NCI-H146 (cell line): Measurements from ENCODE around the gene THAP7.
A peak's percentile ranks its signal among the peaks of the same experiment; 100 is the strongest.
"Not testable (repeated sequence)": the region's sequence is repeated elsewhere in the genome, so short reads cannot be mapped to it uniquely, and the experiment has no call there.

Source experiments
- DNase-seq: peaks from one replicate; lab custom pipeline; 2025; lab: John Stamatoyannopoulos, UW

The THAP7 gene

DNA sequence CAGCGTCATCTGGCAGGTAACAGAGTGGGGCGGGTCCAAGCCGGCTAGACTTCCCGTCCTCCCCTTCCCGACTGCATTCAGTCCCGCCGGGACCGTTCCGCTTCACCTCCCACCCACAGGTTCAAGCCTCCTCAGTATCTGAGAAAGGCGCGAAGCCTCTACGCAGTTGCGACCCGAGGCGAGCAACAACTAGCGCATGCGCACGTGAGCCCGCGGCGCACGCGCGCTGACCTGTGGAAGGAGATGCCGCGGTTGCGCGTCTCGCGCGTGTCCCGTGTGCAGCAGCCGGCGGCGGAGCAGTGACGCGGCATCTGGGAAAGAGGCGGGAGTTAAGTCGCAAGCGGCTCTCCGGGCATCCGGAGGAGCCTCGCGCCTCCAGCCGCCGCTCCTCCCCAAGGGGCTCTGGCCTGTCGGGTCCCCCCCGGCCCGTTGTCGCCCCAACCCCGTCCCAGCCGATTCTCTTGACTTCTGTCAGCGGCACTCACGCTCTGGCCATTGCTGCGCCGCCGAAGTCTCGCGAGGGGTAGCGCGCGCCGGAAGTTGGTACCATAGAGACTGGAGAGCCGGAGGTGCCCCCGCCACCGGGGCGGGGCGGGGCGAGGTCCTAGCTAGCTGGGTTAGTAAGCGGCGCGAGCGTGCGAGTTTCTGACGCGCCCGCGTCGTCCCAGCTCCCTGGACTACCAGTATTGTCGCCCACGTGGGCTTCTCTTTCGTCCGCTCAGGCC is at the start of gene THAP7:
THAP7 (minus strand) TSS at position 518 of the 725 bp plus-strand sequence; CDS start at position 311, 207 bp downstream.
- peak; percentile 92 for DNase-seq

DNA sequence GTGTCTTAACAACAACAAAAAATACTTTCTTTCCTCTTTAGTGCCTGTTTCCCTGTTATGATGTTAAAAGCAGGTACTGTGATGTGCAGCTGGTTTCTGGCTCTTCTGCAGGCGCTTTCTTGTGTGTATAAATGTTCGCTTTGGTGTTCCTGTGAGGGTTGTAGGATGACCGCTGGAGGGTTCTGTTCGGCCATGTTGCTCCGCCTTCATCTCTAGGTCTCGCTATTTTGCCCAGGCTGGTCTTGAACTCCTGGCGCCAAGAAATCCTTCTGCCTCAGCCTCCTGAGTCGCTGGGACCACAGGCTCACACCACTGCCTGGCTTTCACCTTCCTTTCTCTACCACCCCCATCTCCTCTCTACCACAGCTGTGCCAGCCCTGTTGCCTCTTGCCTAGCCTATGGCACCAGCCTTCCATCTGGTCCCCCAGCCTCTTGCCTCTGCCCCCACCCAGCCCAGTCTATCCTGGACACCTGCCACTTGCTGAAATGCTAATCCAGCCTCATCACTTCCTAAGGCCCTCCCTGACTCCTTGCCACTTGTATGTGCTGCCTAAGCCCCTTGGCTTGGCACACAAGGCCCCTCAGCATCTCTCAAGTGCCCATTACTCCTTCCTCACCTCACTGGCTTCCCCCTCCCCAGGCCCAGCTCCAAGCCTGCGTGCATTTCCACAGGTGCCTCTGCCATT is 49.4 kb upstream of the THAP7 start:
- DNase-seq, result no peak

DNA sequence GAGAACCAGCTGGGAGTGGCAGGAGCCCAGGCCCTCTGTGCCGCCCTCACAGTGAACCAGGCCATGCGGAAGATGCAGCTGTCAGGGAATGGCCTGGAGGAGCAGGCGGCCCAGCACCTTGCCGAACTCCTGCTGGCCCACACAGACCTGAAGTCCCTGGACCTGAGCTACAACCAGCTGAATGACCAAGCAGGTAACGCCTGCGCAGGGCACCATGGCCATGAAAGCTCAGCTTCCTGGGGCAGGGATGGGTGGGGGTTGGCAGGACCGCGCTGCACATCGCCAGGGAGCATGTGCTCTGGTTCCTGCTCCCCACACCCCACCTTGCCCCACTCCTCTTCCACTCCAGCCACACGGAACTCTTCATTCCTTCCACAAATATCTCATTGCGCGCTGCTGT is 47.0 kb upstream of the THAP7 start:
- DNase-seq, result not testable (repeated sequence)

DNA sequence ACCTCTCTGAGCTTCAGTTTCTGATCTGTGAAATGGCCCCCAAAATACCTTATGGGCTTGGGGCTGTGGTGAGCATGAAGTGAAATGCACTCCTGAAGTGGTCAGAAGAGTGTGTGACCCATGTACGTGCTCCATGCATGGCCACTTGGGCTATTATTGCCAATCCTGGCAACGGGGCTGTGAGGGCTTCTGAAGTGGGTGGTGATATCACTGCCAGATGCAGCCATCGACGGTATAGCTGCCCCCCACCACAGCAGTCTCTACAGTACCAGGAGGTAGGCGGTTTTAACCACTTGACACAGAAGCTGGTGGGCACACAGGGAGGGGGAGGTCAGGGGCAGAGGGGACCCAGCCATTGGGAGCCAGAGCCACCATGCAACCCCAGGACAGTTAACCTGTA is 46.5 kb upstream of the THAP7 start:
- not testable (repeated sequence) for DNase-seq

DNA sequence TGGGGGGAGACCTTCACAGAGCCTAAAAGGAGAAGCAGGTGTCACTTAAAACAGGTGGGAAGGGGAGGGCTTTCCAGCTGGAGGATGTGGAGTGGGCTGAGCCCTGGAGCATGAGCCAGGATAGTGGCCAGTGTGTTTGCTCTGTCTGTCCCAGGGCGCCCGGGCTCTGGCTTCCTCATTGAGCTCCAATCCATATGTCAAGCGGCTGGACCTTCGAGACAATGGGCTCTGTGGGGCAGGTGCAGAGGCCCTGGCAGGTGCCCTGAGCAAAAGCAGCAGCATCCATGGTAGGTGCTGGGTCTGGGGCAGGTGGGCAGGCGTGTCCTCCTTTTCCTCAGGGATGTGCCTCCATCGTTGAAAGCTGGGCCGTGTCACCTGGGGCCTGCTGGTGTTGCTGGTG is 45.8 kb upstream of the THAP7 start:
- DNase-seq, result peak; percentile 92

DNA sequence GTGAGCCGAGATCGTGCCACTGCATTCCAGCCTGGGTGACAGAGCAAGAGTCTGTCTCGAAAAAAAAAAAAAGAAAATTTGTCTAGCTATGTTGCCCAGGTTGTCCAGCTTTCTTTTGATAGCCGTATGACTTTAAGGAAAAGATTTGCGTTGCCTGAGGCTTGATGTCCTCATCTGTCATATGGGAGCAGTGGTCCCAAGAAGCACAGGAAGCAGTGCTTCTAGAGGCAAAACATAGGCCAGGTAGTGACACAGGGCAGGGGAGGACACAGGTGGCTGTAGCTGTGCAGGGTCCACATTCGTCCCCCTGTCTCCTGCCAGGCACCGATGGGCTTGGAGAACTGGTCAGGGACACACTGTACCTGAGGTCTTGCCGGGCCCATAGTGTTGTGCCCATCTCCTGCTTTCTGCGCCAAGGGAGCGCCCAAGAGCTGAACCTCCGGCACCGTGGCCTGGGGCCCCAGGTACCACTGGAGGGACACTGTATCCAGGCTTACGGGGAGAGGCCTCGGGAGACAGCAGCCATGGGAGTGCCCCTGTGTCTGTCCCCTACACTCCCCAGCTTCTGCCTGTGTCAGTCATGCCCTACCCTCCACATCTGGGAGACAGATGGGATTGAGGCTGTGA is 45.2 kb upstream of the THAP7 start:
- no peak for DNase-seq

GRCh38 chr22:21045585-21046294 is 43.8 kb upstream of the THAP7 start, which contains the start of gene LRRC74B:
Gene LRRC74B (plus strand): TSS chr22:21045946. CDS start chr22:21045987, 41 bp downstream.
- DNase-seq, result peak; percentile 89

GRCh38 chr22:21044931-21045584 is 43.1 kb upstream of the THAP7 start:
- peak; percentile 72 for DNase-seq

GRCh38 chr22:21043860-21044535 is 42.1 kb upstream of the THAP7 start:
- no peak for DNase-seq

- DNase-seq, result peak; percentile 21
Measured at GRCh38 chr22:21042978-21043859, 41.3 kb upstream of the THAP7 start.

GRCh38 chr22:21041937-21042336 is 40.0 kb upstream of the THAP7 start:
- no peak for DNase-seq

DNA sequence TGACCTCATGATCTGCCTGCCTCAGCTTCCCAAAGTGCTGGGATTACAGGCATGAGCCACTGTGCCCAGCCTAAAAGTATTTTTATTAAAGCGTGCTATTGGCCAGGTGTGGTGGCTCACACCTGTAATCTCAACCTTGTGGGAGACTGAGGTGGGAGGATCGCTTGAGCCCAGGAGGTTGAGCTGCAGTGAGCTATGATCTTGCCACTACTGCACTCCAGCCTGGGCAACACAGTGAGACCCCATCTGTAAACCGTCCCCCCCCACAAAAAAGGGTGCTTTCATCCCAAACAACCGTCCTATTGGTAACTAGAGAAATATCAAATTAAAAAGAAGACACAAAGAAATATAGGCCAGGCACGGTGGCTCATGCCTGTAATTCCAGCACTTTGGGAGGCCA is 37.2 kb upstream of the THAP7 start:
- not testable (repeated sequence) for DNase-seq

DNA sequence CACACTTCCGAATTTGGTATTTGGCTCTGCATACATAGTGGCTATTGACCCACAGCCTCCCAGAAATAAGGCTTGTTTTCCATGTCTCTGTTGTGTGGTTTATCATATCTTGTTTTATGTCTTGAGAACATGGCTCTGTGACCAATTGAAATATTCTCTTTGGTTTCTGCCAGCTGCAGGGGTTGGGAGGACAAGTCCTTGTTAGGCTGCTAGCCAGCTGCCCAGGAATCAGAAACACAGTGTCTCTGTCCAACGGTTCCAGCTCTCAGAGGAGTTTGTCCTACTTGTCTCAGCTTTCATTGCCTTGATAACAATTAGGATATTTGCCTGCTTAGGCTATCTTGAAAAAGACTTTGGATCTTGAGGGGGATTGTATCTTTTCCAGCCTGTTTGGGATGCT is 36.5 kb upstream of the THAP7 start:
- DNase-seq, result no peak

- DNase-seq, result no peak
Measured at GRCh38 chr22:21034989-21035388, 33.1 kb upstream of the THAP7 start.

GRCh38 chr22:21033895-21034294 is 32.0 kb upstream of the THAP7 start:
- DNase-seq, result no peak

GRCh38 chr22:21032868-21033688 is 31.2 kb upstream of the THAP7 start:
- DNase-seq, result no peak

DNA sequence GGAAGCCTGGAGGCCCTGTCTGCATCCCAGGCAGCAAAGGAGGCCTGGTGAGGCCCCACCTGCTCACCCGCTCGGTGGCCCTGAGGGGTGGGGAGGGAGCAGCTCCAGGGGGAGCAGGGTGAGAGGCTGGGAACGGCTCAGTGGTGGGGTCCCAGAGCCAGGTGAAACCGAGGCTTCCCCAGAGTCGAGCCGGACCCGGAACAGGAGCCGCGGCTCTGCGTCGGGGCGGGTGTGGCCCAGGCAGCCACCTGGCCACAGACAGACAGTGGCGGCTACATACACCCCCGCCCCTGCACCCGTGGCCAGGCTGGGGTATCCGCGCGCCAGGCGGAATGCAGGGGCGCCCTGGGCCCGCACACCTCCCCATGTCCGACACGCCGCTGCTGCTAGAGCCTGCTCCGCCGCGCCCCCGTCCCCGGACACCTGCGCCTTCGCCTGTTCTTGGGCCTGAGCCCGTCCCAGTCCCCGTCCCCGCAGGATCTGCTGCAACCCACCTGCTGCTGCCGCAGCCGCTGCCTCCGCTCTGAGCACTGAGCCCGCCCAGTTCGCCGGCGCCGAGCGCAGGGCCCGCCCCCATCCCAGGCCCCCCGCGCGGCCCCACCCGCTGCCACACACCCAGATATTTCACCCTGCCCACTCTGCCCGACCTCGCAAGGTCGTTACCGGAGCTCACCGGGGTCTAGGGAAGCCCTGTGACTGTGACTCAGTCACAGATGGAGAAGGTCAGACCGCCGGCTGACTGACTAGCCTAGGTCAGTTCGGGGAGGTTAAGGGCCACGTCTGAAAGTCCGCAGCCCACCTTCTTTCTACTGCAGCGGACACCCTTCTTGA is 30.3 kb upstream of the THAP7 start, which contains the start of gene SLC7A4:
SLC7A4 (minus strand) TSS at position 525 of the 831 bp plus-strand sequence. CDS start 749 bp downstream, outside the sequence.
- DNase-seq, result peak; percentile 53

DNA sequence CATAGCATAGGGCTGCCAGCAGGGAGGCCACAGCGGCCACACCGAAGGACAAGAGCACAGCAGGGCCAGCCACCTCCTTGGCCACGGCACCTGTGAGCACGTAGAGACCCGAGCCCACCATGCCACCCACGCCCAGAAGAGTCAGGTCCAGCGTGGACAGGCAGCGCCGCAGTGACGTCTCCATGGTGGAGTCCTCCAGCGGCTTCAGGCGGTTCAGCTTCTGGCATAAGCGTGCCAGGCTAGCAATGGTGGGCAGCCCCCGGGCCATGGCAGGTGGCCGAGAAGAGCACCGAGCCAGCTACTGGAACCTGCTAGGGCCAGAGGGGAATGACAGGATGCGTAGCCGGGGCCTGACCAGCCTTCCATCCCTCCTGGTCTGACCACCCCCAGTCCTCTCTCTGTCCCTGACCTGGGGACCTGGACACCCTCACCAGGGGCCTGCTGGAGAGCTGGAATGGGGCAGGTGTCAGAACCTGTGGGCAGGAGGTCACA is 29.7 kb upstream of the THAP7 start:
- no peak for DNase-seq
